ENCODE measurements around the gene NUAK1.

The NUAK1 gene

DNA sequence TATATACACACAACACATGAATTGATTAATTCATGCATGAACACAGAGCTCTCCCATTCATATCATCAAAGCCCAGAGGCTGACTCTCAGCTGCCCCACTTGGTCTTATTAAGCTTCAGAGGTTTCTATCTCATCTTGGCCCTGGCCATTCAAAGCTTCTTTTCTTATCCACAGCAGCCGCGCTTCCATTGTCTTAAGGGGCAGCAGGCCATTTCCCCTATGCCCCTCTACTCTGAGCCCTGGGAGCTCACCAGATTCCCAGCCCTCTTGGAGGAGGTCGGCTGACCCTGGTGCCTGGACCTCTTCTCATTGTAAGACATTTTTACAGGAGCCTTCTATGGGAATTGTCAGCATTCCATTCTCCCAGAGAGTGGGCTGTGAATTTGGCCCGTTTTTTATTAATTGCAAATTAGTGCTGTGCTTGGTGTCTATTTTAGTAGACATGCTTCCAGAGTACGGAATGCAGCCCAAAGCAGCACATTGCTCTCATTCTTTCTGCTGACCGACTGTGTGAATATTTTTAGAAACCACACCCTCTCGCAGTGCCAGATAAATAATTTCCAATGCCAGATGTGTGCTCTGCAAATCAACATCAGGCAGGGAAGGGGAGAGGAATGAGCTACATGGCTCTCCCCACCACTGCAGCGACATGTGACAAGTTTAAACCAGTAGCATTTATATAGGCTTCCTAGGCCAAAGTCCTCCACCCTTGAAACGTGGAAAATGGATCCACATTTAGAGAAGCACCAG is 58.5 kb downstream of the NUAK1 start:
- DNase-seq, result no peak

DNA sequence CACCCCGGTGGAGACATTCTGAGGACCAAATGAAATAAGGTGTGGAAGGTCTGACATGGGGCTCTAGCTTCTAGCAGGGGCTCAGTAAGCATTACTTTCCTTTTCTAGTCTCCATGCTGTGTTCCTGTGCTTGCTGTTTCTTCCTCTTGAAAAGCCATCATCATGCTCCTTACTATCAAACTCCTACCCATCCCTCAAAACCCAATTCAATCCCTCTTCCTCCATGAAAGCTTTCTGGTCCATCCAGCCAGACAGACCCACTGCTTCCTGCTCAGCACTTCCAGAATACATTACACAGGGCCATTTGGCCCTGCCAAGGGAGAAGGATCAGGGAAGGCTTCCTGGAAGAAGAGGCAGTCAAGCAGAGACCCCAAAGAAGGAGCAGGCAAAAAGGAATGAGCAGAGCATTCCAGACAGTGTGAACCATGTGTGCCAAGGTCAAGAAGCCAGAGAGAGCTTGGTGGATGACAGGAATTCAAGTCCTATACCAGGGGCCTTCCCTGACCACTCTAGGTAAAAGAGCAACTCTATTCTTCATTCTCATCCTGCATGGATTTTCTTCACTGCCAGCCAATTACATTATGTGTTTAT is 59.5 kb downstream of the NUAK1 start:
- no peak for DNase-seq

DNA sequence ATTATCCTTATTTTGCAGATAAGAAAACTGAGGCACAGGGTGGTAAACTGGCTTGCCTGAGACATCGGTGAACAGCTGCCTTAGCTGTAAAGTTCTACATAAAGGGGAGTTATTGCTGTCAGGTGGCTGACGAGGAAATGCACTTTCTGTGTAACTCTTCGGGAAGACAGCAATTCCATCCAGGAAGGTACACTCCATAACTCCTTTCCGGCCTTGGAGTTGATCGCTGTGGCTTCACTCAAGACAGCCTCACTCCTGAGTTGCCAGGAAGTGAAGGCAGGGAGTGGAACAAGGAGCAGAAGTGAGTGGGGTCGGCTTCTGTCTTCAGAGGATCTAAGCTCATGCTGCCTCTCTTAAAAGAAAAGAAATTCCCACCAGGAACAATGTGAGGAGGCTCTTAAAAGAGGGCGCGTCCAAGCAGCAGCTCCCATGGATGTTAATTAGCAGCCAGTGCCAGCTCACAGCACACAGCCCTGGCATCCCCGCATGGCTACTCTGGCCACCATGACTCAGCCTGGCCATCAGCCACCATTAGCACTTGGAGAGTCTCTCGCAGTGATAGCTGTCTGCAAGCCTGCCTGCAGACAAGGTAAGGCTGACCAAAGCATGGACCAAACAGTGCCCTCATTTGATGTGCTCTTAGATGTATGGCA is 60.3 kb downstream of the NUAK1 start:
- no peak for DNase-seq

DNA sequence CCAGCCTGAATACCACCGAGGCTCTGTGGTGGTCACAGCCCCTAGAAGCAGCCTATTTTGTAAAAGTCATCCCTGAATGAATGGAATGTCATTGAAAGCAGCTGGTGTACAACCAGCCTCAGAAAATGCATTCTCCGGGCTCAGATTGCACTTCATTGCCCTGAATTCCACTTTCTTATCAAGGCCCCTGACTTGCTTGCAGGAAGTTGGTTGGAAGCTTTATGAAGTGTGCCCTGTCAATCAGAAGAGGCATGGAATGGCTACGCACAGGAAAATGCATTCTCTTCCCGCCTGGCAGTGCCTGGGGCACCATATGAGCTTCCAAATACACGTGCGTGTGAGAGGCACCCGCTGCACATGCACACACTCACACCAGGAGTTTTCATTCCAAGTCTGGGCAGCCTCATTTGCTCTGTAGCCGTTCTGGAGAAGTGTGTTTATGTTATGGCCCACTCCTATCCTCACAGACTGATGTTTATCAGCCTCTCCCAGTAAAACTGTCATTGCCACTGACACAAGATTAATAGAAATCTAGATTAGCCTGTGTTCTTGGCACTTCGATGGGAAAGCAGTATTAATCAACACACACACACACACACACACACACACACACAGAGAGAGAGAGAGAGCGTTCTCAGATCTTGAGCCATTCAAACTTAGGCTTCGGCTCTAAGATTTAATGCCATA is 63.9 kb downstream of the NUAK1 start:
- DNase-seq, result no peak

DNA sequence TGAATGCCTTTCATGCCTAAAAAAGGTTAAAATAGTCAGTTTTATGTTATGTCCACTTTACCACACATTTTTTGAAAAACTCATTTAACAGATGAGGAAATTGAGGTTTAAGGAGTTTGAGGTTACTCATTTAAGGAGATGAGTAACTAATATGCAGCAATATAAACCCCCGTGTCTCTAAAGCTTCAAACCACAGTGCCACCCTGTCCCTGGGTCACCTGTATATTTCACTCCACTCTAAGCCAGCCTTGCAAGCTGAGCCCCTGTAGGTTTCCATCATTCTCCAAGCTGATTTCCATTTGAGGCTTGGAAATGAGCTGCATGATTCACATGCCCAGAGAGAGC is 64.4 kb downstream of the NUAK1 start:
- no peak for DNase-seq

DNA sequence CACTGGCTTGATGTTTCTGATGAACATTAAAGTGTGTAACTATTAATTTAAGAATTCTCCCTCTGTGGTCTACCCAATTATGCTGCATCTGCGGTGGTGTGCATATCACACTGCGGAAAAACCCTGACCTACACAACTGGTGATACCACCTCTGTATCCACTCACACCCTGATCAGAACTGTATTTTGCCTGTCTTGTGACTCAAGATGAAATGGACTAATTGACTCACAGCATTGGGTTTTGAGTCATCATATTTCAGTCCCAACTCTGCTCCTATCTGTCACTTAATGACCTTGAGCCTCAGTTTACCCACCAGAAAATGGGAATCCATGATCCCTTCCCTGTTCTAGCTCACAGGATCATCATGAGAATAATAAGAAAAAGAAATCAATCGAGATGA is 65.6 kb downstream of the NUAK1 start:
- DNase-seq, result no peak

DNA sequence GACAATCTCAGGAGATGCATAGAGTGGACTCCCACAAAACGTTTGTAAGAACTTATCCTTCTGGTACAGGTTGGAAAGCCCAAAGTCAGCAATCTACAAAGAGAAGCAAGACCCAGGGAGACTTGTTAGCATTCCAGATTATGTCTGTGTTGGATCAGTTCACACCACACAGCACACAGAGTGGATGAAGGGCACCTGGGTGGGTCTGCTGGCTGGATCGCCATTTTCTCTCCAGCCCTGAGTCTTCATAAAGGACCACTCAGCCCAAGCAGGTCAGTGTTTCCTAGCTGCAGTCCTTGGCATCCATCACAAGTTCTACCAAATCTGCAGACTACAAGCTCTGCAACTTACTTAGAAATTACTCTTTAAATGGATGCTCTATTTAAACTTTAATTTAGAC is 66.0 kb downstream of the NUAK1 start:
- no peak for DNase-seq

DNA sequence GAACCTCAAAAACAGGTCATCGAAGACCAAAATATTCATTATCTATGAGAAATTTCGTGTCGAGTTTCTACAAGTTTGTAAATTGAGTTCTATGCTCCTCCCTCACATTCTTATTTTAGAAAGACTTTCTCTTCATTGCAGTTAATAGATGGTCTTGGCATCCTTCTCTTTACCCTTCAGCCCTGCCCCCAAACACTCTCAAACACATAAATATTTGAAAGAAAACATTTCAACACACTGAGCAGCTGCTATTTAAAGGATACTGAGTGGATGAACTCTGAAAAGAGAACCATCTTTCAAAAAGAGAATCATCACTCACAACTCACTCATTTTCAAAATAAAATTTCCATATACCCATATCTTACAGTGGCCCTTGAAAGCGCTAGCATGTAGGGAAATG is 67.1 kb downstream of the NUAK1 start:
- DNase-seq, result no peak

DNA sequence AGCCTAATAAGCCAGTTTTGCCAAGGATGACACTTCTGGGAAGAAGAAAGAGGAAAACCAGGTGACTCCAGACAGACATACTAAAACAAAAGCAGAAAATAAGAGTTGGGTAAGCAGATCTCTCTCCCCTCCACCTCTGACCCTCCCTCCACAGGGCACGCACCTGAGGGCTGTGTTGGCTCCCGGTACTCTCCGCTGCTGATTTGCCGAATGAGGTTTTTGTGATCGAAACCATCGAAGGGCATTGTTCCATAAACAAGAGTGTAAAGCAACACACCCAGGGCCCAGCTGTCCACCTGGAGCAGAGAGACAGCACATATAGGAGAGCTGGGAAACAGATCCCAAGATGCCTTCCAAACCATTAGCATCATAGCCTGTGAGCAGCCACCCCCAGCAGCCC is 68.1 kb downstream of the NUAK1 start:
- no peak for DNase-seq

DNA sequence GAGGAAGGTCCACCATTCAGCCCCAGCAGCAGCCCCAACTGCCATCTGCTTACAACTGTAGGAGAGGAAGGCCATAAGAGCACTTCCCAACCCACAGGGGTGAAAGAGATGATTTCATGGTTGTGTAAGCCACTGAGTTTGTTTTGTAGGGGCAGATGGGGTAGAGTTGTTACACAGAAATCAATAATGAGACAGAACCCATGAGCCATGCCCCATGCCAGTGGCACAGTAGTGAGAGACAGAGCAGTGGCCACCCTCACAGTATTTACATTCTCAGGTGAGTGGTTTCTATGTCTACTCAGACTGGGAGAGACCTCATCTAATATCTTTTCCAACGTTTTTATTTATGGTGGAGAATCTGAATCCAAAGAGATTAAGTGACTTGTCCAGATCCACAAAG is 68.6 kb downstream of the NUAK1 start:
- DNase-seq, result no peak

DNA sequence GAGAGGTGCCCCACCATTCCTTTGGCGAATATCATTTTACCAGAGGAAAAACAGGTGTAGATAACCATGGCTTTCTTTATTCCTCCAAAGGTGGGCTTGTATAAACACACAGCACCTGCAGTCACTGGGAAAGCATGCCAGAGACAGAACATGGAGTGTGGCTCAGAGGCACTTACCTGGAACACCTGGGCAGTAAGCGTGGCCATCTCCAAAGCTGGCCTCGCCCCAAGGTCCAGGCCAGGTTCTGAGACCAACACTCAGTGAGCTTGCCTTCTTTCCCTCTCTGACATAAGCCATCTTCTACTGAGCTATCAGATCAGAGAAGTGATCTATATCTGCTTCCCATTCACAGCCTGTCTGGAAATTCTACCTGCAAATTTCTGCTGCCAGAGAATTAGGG is 70.5 kb downstream of the NUAK1 start:
- no peak for DNase-seq

DNA sequence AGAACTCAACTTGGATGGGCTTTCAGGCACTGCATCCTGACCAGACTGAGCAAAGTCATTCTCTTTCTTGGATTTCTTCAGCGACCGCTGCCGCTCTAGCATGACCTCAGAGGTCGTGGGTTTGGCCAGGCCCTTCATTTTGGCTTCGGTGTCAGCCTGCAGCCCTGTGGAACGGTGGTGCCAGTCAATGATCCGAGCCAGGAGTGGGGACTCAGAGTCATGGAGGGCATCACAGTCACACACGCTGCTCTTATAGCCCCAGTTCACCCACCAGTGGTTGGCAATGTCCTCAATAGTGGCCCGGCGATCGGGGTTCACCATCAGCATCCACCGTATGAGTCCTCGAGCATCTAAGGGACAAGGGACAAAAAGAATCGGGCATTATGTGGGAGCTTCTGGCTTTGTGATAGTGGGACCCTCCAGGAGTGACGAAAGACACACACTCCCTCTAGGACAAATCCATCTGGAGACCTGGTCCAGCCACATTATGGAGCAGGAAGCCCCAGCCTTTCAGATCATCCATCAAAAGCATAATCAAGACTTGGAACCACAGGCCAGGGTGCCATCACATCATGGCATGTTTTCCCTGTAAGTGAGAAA is 71.0 kb downstream of the NUAK1 start:
- DNase-seq, result no peak

DNA sequence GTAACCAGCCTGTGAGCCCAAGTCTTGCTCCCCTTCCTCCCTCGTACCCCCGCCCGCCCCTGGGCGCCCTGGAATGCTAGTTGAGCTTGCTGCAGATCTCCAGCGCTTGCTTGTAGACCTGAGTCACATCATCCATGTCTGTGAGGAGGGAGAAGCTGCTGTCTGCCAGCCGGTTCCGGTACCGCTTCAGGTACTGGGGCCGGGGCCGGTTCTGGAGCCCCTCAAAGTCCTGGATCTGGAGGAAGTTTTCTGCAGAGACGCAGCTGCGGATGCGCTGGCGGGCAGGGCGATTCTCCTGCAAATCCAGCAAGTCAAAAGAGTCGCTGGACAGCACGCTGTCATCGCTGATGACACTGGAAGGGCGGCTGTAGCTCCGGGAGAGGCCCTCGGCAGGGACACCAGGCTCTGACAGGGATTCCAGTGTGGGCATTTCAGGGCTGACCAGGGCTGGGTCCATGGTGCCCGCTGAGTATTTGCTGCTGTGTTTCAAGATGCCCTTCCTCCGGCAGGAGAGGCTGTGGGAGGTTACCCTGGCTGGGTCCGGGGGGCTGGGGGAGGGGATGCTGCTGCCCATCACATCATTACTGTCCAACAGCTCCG is 71.9 kb downstream of the NUAK1 start:
- no peak for DNase-seq

DNA sequence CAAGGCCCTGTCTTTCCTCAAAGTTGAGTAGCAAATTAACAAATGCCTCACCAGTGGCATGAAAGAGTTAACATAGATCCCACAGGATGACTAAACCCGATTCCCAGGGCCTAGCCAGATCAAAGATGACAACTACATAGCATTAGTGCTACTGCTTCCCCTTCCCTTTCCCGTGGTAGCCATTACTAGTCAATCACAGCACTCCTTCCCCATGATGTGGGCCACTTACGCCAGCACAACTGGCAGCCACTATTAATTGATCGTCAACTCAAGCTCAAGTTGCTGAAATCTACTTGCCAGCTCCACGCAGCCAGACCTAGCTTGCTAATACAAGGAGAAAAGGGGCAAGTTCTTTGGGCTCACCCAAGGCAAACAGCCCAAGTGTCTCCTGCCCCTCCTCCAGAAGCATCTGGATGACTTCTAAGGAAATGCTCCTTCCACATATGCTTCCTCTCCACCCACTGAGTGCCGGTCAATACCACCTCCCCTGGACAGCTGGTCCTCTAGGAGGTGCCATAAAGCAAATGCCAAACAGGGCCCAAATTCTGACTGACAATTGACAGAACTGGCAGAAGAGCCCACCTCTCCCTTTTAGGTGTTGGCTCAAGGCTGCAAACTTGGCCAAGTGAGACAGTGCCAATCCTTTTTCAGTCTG is 72.6 kb downstream of the NUAK1 start:
- DNase-seq, result no peak

DNA sequence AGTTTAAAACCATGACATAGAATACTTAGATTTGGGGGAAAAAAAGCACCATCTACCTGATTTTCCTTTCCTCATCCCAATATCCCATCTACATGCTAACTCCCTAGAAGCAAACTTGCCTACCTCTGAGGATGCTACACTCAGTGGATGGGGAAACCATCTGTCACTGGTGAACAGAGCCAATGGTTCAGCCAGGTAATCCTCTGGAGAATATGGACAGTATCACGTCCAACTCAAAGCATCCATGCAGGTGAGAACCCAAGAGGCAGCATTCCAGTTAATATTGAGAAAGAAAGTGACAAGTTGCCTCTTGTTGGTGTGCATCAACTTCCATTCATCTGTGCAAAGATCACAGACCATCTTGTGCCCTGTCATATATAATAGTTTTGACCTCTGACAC is 73.2 kb downstream of the NUAK1 start:
- no peak for DNase-seq

DNA sequence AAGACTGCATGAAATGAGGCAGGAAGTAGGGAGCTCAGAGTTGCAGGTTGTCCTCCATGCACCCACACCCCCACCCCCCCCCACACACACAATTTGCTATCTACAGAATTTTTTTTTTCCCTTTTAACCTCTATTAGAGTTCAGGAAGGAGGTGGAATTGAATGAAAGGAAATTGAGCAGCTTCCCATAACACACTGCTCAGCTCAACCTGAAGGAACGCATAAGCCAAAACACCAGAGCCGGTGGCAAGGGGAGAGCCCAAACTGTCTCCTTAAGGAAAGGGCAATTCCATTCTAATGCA is 74.1 kb downstream of the NUAK1 start:
- no peak for DNase-seq

DNA sequence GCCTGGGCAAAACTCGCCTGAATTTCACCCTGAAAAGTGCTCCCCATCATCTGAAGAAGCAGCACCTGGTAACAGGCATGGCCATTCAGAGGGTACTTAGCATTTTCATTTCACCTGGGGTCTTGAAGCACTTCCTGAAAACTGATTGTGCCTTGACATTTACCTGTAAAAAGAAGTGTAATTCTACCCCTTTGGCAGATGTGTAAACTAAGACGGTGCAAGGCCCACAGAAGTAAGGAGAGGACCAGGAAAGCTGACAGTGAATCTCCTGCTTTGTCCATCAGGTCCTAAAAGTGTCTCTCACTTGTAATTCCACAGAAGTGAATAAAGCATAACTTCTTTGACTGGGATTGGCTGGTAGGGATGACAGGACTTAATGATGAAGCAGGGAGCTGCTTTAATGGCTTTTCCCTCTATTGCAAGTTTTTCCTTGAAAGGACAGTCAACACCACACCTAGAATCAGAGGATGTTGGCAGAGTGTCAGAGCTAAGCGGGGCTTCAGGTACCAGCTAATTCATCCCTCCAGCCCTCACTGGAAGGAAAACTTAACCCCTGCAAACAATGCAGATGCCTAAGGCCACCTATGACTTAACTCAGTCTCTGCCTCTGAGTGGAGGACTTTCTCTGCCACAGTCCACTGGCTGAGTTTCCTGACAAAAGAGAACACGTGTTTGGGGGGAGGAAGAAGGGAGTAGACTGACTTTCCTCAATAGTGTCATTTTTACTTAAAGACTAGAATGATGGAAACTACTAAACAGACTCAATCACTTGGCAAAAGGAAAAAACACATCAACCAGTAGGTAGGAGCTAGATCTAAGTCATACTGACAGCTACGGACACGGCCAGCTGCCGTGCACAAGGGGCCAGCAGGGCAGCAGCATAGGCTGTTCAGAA is 74.7 kb downstream of the NUAK1 start:
- no peak for DNase-seq

DNA sequence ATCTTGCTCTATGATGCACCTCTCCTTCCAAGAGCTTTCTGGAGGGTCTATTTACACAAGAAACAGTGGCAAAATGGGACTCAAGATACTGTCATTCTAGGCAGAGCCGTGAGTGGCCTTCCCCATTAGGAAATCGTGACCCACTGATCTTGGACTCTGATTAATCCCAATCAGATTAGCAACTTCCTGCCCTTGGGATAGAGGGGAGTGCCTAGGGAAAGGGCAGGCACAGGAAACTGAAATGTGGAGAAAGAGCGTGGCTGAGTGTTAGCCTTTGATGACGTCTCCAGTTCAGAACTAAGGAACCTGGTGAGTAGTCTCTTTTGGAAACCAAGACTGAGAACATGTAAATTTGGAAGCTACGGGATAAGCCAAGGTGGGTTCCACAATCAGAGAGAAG is 76.1 kb downstream of the NUAK1 start:
- no peak for DNase-seq

DNA sequence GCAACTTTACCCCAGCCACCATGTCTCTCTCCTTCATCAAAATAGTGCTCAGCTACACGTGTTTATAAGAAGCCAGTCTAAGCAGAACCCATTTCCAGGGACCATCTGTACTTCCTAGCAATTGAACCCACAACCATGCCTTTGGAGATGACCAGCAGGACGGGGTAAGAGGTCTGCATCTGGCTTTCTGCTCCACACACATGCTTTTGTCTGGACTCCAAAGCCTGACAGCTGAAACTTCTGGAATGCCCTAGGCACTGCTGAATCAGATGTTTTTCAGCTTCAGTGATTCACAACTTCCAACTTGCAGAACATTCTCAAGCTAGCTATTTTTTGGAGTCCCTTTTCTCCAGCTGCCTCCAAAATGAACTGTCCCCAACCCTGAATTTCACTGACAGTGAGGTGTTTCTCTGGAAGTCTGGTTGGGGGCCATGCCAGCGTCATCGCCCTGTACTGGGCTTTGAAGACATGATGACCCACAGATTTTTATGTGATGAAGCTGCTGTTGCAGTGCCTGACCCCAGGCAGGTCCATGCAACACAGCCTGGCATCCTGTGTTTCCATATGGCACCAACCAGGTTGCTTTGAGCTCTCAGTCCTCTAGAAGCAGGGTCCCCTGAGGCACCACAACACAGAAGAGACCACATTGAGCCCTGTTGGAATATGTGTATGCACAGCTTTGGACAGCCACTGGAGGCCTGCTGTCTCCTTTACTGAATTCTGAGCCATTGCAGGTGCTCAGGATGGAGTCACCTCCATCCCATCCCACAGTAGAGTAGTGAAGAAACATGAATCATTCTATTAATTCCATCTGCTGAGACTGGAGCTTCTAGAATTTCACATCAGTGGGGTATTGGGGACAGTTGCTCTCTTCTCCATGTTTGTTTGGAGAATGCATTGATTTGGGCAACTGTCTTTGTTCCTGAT is 80.2 kb downstream of the NUAK1 start:
- no peak for DNase-seq

DNA sequence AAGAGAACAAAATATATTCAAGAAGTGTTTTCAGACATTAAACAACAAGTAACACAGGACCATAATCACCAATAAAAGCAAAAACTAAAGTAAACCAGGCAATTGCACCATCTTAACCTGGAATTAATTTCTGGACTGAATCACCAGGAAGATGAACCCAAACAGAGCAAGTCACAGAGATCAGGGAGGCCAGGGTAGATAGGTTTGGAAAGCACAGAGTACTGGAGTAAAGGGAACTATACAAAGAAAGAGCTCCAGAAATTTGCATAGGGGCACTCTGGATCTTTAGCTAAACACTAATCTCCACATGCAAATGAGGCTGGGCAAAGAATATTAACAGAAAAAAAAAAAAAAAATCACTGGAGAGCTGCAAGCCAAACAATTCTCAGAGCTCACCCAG is 84.7 kb downstream of the NUAK1 start:
- DNase-seq, result no peak
